Upper lobe of left lung (tissue), 4 donors: Measurements from ENCODE around the gene USB1.

Source experiments
- CTCF ChIP-seq, 6 experiments: fragments of 450-650 bp in 4 of 6; fragments of 200-600 bp in 2 of 6; sonication (generic) in 2 of 6; IDR thresholded peaks; one replicate each; pipeline ENCODE4 v1.5.1; 2016 to 2019; ENCODE audit warnings: antibody characterized with exemption in 6 of 6
- EP300 ChIP-seq, 4 donors: sonication (generic); formaldehyde crosslinking; IDR thresholded peaks; one replicate each; pipeline ENCODE4 v1.5.1; 2017; ENCODE audit warnings: antibody characterized with exemption in 4 of 4, control low read depth in 2 of 4
- POLR2A ChIP-seq, 4 donors: fragments of 450-650 bp; IDR thresholded peaks; one replicate each; pipeline ENCODE4 v1.5.1; 2016 to 2017; ENCODE audit warnings: antibody characterized with exemption in 4 of 4, mild to moderate bottlenecking in 2 of 4
- POLR2AphosphoS5 ChIP-seq, 2 donors: sonication (generic); formaldehyde crosslinking; IDR thresholded peaks; one replicate each; pipeline ENCODE4 v1.5.1; 2017; ENCODE audit warnings: antibody characterized with exemption in 2 of 2

DNA sequence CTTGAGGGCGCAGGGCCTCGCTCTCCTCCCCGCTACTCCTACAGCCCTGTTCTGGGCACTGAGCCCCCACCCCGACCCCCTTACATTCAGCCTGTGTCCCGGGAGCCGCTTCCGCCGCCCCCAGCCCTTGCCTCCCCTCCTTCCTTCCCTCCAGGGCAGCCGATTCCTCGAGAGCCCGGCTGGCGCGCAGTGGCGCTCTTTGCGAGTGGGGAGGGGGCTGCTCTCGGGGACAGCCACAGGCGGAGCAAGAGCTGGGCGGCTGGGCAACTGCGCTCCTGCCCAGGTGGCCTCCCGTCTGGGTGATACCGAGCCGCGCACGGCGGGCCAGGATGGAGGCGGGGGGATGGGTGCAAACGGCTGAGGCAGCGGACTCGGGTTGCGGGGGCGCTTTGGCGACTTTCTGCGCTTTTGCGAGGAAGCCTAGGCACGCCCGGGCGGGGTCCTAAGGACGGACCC is 25.5 kb downstream of the USB1 start:
- TF ChIP-seq POLR2AphosphoS5 (IDR thresholded peaks at IDR 0.05) = no peak
- TF ChIP-seq POLR2A (IDR thresholded peaks at IDR 0.05) = no peak
- TF ChIP-seq CTCF (IDR thresholded peaks at IDR 0.05) = no peak
- TF ChIP-seq EP300 (IDR thresholded peaks at IDR 0.05) = no peak
